H1 (cell line): ENCODE measurements around the gene SLC4A9. TPM values are rescaled to one million over a fixed set of nuclear protein-coding genes. Genes with fewer than 3 reads are reported as not detected.

Experiments
- CTCF ChIA-PET: fragments of 300-600 bp; sonication (Branson Sonifier 250); formaldehyde crosslinking; loops from one replicate; lab custom pipeline; 2021; ENCODE audit not compliant: partially characterized antibody; lab: Charles Lee
- POLR2A ChIA-PET: fragments of 300-600 bp; sonication (Branson Sonifier 250); formaldehyde crosslinking; loops from one replicate; lab custom pipeline; 2021; ENCODE audit warnings: inconsistent platforms; ENCODE audit not compliant: partially characterized antibody; lab: Charles Lee
- DNase-seq, 2 experiments: peaks; one replicate each; pipeline versions ENCODE4 v3.0.0 to v3.0.0-alpha.2; 2010 to 2022; ENCODE audit warnings: low spot score in 2 of 2, low read depth in 1 of 2, mixed read lengths in 1 of 2
- FAIRE-seq: peaks from 2 replicates; lab custom pipeline; 2011; peaks lifted over from hg19 to GRCh38; lab: Jason Lieb, UNC
- H2AFZ ChIP-seq: 2 replicates; pipeline ENCODE4 v1.8.1; 2012; ENCODE audit warnings: low read length, inconsistent platforms
- H2AK5ac ChIP-seq: 2 replicates; pipeline ENCODE4 v1.6.1; 2013; ENCODE audit warnings: low read depth, low read length
- H2BK120ac ChIP-seq: replicated peaks from 2 replicates; pipeline ENCODE3; 2013; ENCODE audit warnings: low read depth, low read length, inconsistent platforms
- H2BK12ac ChIP-seq: 2 replicates; pipeline ENCODE4 v1.6.1; 2013; ENCODE audit warnings: low read depth, low read length
- H2BK15ac ChIP-seq: 2 replicates; pipeline ENCODE4 v1.6.1; 2013; ENCODE audit warnings: low read length
- H2BK20ac ChIP-seq: 2 replicates; pipeline ENCODE4 v1.6.1; 2013; ENCODE audit warnings: low read length
- H2BK5ac ChIP-seq: 2 replicates; pipeline ENCODE4 v1.6.1; 2013; ENCODE audit warnings: low read depth, low read length
- H3K14ac ChIP-seq: 2 replicates; pipeline ENCODE4 v1.6.1; 2013; ENCODE audit warnings: inconsistent platforms; ENCODE audit not compliant: insufficient read length
- H3K18ac ChIP-seq: 2 replicates; pipeline ENCODE4 v1.6.1; 2013; ENCODE audit warnings: low read length; ENCODE audit errors: extremely low read depth
- H3K23ac ChIP-seq: 2 replicates; pipeline ENCODE4 v1.6.1; 2013; ENCODE audit warnings: inconsistent platforms; ENCODE audit not compliant: insufficient read length
- H3K23me2 ChIP-seq: 2 replicates; pipeline ENCODE4 v1.6.1; 2013; ENCODE audit warnings: low read depth, low read length
- H3K27ac ChIP-seq: 2 replicates; pipeline ENCODE4 v1.6.1; 2011; ENCODE audit warnings: low read depth, low read length, inconsistent platforms
- H3K27me3 ChIP-seq, 4 experiments: replicated peaks in 1 of 4; 1 replicate in 1 of 4; 2 replicates in 3 of 4; pipeline versions ENCODE4 v1.6.1 to v1.8.1; 2011 to 2013; ENCODE audit warnings: low read length in 3 of 4, mild to moderate bottlenecking in 3 of 4, inconsistent platforms in 2 of 4, mixed read lengths in 2 of 4, moderate library complexity in 1 of 4; ENCODE audit not compliant: control insufficient read depth in 3 of 4, insufficient read depth in 3 of 4; ENCODE audit errors: extremely low read depth in 1 of 4
- H3K36me3 ChIP-seq, 4 experiments: 2 replicates each; pipeline versions ENCODE4 v1.6.1 to v1.8.1; 2011 to 2013; ENCODE audit warnings: mild to moderate bottlenecking in 4 of 4, low read length in 3 of 4, moderate library complexity in 2 of 4, control low read depth in 1 of 4, inconsistent platforms in 1 of 4; ENCODE audit not compliant: insufficient read depth in 4 of 4, control insufficient read depth in 2 of 4
- H3K4ac ChIP-seq: replicated peaks from 2 replicates; pipeline ENCODE3; 2013; ENCODE audit warnings: low read length, low read depth, mixed read lengths, inconsistent platforms; ENCODE audit not compliant: insufficient read length
- H3K4me1 ChIP-seq, 4 experiments: replicated peaks in 1 of 4; 1 replicate in 1 of 4; 2 replicates in 3 of 4; pipeline versions ENCODE4 v1.6.1 to v1.8.1; 2011 to 2013; ENCODE audit warnings: low read length in 3 of 4, inconsistent platforms in 2 of 4, mixed read lengths in 1 of 4; ENCODE audit not compliant: insufficient read depth in 4 of 4, control insufficient read depth in 3 of 4
- H3K4me2 ChIP-seq, 2 experiments: 2 replicates each; pipeline versions ENCODE4 v1.6.1 to v1.8.1; 2011 to 2013; ENCODE audit warnings: low read depth in 2 of 2, low read length in 2 of 2, control low read depth in 1 of 2, inconsistent platforms in 1 of 2, mild to moderate bottlenecking in 1 of 2; ENCODE audit not compliant: insufficient read depth in 1 of 2
- H3K4me3 ChIP-seq, 4 experiments: fragments of 200-600, 300-600 bp in 1 of 4; sonication (generic), shearing (Covaris generic), sonication (Bioruptor Twin) in 1 of 4; 2 replicates each; pipeline versions ENCODE4 v1.5.1 to v1.8.1; 2011 to 2016; ENCODE audit warnings: low read length in 4 of 4, low read depth in 3 of 4, control low read depth in 2 of 4, inconsistent platforms in 2 of 4, mild to moderate bottlenecking in 2 of 4, mixed read lengths in 1 of 4, moderate library complexity in 1 of 4; ENCODE audit not compliant: insufficient read depth in 2 of 4; ENCODE audit errors: extremely low read depth in 1 of 4
- H3K56ac ChIP-seq: replicated peaks from 2 replicates; pipeline ENCODE3; 2013; ENCODE audit warnings: low read depth, mild to moderate bottlenecking, mixed read lengths, low read length, inconsistent platforms; ENCODE audit not compliant: insufficient read length
- H3K79me1 ChIP-seq: 2 replicates; pipeline ENCODE4 v1.6.1; 2013; ENCODE audit warnings: low read depth, low read length, control low read depth
- H3K79me2 ChIP-seq, 2 experiments: 2 replicates each; pipeline versions ENCODE4 v1.6.1 to v1.8.1; 2012 to 2013; ENCODE audit warnings: low read length in 2 of 2, mild to moderate bottlenecking in 2 of 2, inconsistent platforms in 1 of 2; ENCODE audit not compliant: insufficient read depth in 2 of 2, control insufficient read depth in 1 of 2
- H3K9ac ChIP-seq, 4 experiments: replicated peaks in 1 of 4; 1 replicate in 1 of 4; 2 replicates in 3 of 4; pipeline versions ENCODE4 v1.6.1 to v1.8.1; 2011 to 2013; ENCODE audit warnings: low read depth in 3 of 4, low read length in 3 of 4, control low read depth in 2 of 4, mild to moderate bottlenecking in 2 of 4, moderate library complexity in 2 of 4, inconsistent platforms in 1 of 4; ENCODE audit errors: extremely low read depth in 1 of 4
- H3K9me3 ChIP-seq, 2 experiments: 2 replicates each; pipeline versions ENCODE4 v1.6.1 to v1.8.1; 2012 to 2013; ENCODE audit warnings: mild to moderate bottlenecking in 2 of 2, moderate library complexity in 2 of 2, control low read depth in 1 of 2, inconsistent platforms in 1 of 2, low read depth in 1 of 2, low read length in 1 of 2, mixed read lengths in 1 of 2; ENCODE audit not compliant: insufficient read depth in 2 of 2
- H4K20me1 ChIP-seq, 2 experiments: replicated peaks in 1 of 2; 2 replicates each; pipeline versions ENCODE3 to v1.8.1; 2011 to 2013; ENCODE audit warnings: inconsistent platforms in 2 of 2, low read length in 2 of 2, mild to moderate bottlenecking in 1 of 2; ENCODE audit not compliant: insufficient read depth in 2 of 2, control insufficient read depth in 1 of 2
- H4K5ac ChIP-seq: 2 replicates; pipeline ENCODE4 v1.6.1; 2013; ENCODE audit warnings: low read length, low read depth, mixed read lengths, inconsistent platforms; ENCODE audit not compliant: insufficient read length
- H4K8ac ChIP-seq: 2 replicates; pipeline ENCODE4 v1.8.0; 2013; ENCODE audit warnings: mild to moderate bottlenecking, moderate library complexity, low read length, inconsistent platforms; ENCODE audit not compliant: insufficient read depth; ENCODE audit errors: extremely low read depth
- H4K91ac ChIP-seq: replicated peaks from 2 replicates; pipeline ENCODE3; 2013; ENCODE audit warnings: low read length, mixed read lengths, inconsistent platforms; ENCODE audit not compliant: insufficient read length
- BRCA1 ChIP-seq: IDR thresholded peaks from 2 replicates; pipeline ENCODE4 v1.6.1; 2012; ENCODE audit warnings: low read depth, low read length, improper control_type of control experiment
- CBX8 ChIP-seq: fragments of 300-800, 300-1000 bp; sonication (generic); IDR thresholded peaks from 2 replicates; pipeline ENCODE4 v1.7.1; 2016; ENCODE audit warnings: low read depth, low read length, borderline replicate concordance
- CHD2 ChIP-seq: IDR thresholded peaks from 2 replicates; pipeline ENCODE4 v1.6.1; 2012; ENCODE audit warnings: low read length, improper control_type of control experiment
- EGR1 ChIP-seq: IDR thresholded peaks from 2 replicates; pipeline ENCODE4 v1.6.1; 2011; ENCODE audit warnings: low read depth, low read length, borderline replicate concordance
- EP300 ChIP-seq, 2 experiments: IDR thresholded peaks; 1 replicate in 1 of 2; 2 replicates in 1 of 2; pipeline ENCODE4 v1.6.1; 2011 to 2012; ENCODE audit warnings: low read depth in 2 of 2, low read length in 2 of 2, mild to moderate bottlenecking in 2 of 2, borderline replicate concordance in 1 of 2, inconsistent platforms in 1 of 2, moderate library complexity in 1 of 2
- FOSL1 ChIP-seq: IDR thresholded peaks from 2 replicates; pipeline ENCODE4 v1.6.1; 2011; ENCODE audit warnings: mild to moderate bottlenecking, low read depth, low read length, moderate library complexity; ENCODE audit not compliant: insufficient read depth
- JUND ChIP-seq: IDR thresholded peaks from 2 replicates; pipeline ENCODE4 v1.6.1; 2011; ENCODE audit warnings: mild to moderate bottlenecking, improper control_type of control experiment, low read length
- KDM4A ChIP-seq: IDR thresholded peaks from one replicate; pipeline ENCODE4 v1.7.1; 2012; ENCODE audit warnings: low read depth, mild to moderate bottlenecking, moderate library complexity, low read length, inconsistent platforms; ENCODE audit not compliant: severe bottlenecking
- PHF8 ChIP-seq: fragments of 200-600 bp; sonication (generic); conservative IDR thresholded peaks from 2 replicates; pipeline ENCODE4 v1.7.1; 2012; ENCODE audit warnings: low read depth, mild to moderate bottlenecking, inconsistent platforms, low read length, moderate library complexity
- SAP30 ChIP-seq: fragments of 300-600 bp; sonication (generic); IDR thresholded peaks from 2 replicates; pipeline ENCODE4 v1.7.1; 2012; ENCODE audit warnings: low read length, moderate library complexity, mild to moderate bottlenecking, inconsistent platforms; ENCODE audit not compliant: insufficient read depth, insufficient replicate concordance
- SIRT6 ChIP-seq: IDR thresholded peaks from one replicate; pipeline ENCODE4 v1.7.1; 2012; ENCODE audit warnings: low read length, inconsistent platforms
- TCF12 ChIP-seq: IDR thresholded peaks from 2 replicates; pipeline ENCODE4 v1.6.1; 2011; ENCODE audit warnings: low read depth, mild to moderate bottlenecking, low read length
- WGBS, 2 experiments: shearing (Covaris generic) in 1 of 2; methylation state at CpG; one replicate each; pipeline versions ENCODE4 v1.1.6 to v1.1.7; 2013 to 2015; ENCODE audit warnings: low lambda C conversion rate in 2 of 2, mixed read lengths in 2 of 2, inconsistent platforms in 1 of 2, low coverage in 1 of 2, missing lambda C conversion rate in 1 of 2; ENCODE audit not compliant: insufficient replicate concordance in 2 of 2, insufficient coverage in 1 of 2, insufficient read length in 1 of 2; ENCODE audit errors: extremely low coverage in 1 of 2, missing lambda C conversion rate in 1 of 2; 5-methylcytosine and 5-hydroxymethylcytosine counted together
- polyA plus RNA-seq, 7 experiments: library from polyadenylated mRNA; depleted of rRNA in 3 of 7; stranded (reverse) in 5 of 7; unstranded in 2 of 7; fragments of >200 nt in 5 of 7; fragments of 200-250 nt in 2 of 7; gene quantifications; 1 replicate in 5 of 7; 2 replicates in 1 of 7; 4 replicates in 1 of 7; pipeline versions ENCODE4 v1.2.1 to v1.2.3, GENCODE V29; 2011 to 2013; ENCODE audit warnings: missing spikeins in 2 of 7, mixed read lengths in 2 of 7
- total RNA-seq: library from RNA; stranded (reverse); fragmentation: NEBNext Ultra II Directional; extraction: Animal tissue kit (Norgen Biotek cat#: 25700); gene quantifications from 2 replicates; pipeline ENCODE4 v1.2.1, GENCODE V29; 2021
- TF ChIP-seq, protein P1 (sequence below): IDR thresholded peaks from 2 replicates; pipeline ENCODE4 v1.6.1; 2012; ENCODE audit warnings: inconsistent platforms

Gene SLC4A9
- total and polyA plus RNA-seq, 2 of the 8 experiments (the other 6 are each of a cell fraction or from before 2014, with no cell fraction given): 0.15 to 0.28 TPM

DNA sequence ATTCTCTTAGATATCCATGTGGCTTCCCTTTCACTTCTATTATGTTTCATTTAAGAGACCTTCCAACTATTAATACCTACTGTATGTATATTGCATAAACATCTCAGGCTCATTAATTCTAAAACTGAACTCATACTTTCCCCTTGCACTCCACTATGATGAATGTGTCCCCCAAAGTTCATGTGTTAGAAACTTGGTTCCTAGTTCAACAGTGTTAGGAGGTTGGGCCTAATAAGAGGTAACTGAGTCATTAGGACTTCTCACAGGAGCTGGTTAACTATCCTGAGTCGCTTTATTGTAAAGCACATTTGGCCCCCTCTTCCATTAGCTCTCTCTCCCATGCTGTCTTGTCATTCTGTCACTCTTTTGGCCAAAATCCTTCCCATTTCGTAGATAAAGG is 63.6 kb downstream of the SLC4A9 start:
- Histone ChIP-seq H3K4me1 (0 out of 7 replicates have a peak, but pooled peaks cover 0 to 2% (median 0%) of the 10 kb centered on the region in 4 experiments), H3K79me1 (peaks cover 1% of the 10 kb centered on the region; the same call in 1 of the 2 replicates), H3K18ac (no peak overlapping the region), H2BK5ac (no peak overlapping the region), H2BK15ac (no peak overlapping the region), H2AFZ (no peak overlapping the region), H4K5ac (no peak overlapping the region), H2AK5ac (no peak overlapping the region), H2BK12ac (no peak overlapping the region), H3K27me3 (no peaks in the 10 kb centered on the region), H3K23ac (no peak overlapping the region), H3K4me2 (no peak overlapping the region), H3K9me3 (no peaks in the 10 kb centered on the region), H3K14ac (no peak overlapping the region), H3K4ac (no peak overlapping the region), H3K27ac (no peak overlapping the region), H3K56ac (no peak overlapping the region), H3K4me3 (no peak overlapping the region), H3K9ac (no peak overlapping the region), H4K20me1 (peaks cover 0 to 6% of the 10 kb centered on the region in 2 experiments), H2BK20ac (no peak overlapping the region), H4K8ac (no peak overlapping the region), H2BK120ac (no peak overlapping the region), H3K23me2 (no peaks in the 10 kb centered on the region), H3K79me2 (peaks cover 8 to 75% of the 10 kb centered on the region in 2 experiments), H3K36me3 (no peaks in the 10 kb centered on the region; a peak in 2 of 8 replicates), H4K91ac (no peak overlapping the region)
- 91% methylated on average over 2 of the region's 2 CpGs; no CpG with 5 or more reads in 1 of the 2 experiments for WGBS, 2 experiments
- TF ChIP-seq EGR1: no peak
- no peak for TF ChIP-seq EP300 (IDR thresholded peaks at IDR 0.05; ENCODE audit: borderline replicate concordance in 1 of 2, low read depth in 2 of 2, low read length in 2 of 2)
- TF ChIP-seq CBX8: no peak
- no peak for TF ChIP-seq SIRT6
- no peak for TF ChIP-seq KDM4A
- no peak for TF ChIP-seq PHF8
- TF ChIP-seq, protein P1, sequence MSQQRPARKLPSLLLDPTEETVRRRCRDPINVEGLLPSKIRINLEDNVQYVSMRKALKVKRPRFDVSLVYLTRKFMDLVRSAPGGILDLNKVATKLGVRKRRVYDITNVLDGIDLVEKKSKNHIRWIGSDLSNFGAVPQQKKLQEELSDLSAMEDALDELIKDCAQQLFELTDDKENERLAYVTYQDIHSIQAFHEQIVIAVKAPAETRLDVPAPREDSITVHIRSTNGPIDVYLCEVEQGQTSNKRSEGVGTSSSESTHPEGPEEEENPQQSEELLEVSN: no peak
- TF ChIP-seq BRCA1: no peak
- TF ChIP-seq SAP30: no peak
- TF ChIP-seq FOSL1: no peak
- no peak for TF ChIP-seq CHD2
- TF ChIP-seq JUND: no peak
- TF ChIP-seq TCF12: no peak
- DNase-seq: no peak
- FAIRE-seq: no peak
- ChIA-PET POLR2A (interaction anchor here (1.2 kb wide), 1 partner anchor 22 kb away, joined by 3 read pairs; the partner anchor contains the start of gene ANKHD1), CTCF (interaction anchor here (1.0 to 1.6 kb wide), 3 partner anchors 50 to 180 kb away, joined by 3 to 4 read pairs (median 4); no protein-coding TSS in a partner anchor)
